K562 (cell line): Measurements from ENCODE around the gene PTK7. TPM values are rescaled to one million over a fixed set of nuclear protein-coding genes. Genes with fewer than 3 reads are reported as not detected.

ENCODE experiments used
- CREBBP ChIP-seq: IDR thresholded peaks from one replicate; pipeline ENCODE4 v1.6.1; 2012; ENCODE audit warnings: low read depth, mild to moderate bottlenecking, control low read depth, inconsistent platforms, low read length
- CREM ChIP-seq: IDR thresholded peaks from 2 replicates; pipeline ENCODE4 v1.6.1; 2014; ENCODE audit warnings: antibody characterized with exemption, low read depth
- ESRRA ChIP-seq: fragments of 450-650 bp; IDR thresholded peaks from 2 replicates; pipeline ENCODE4 v1.6.1; 2014; ENCODE audit warnings: low read depth, mild to moderate bottlenecking, moderate library complexity, borderline replicate concordance
- ETS1 ChIP-seq: conservative IDR thresholded peaks from 2 replicates; pipeline ENCODE4 v1.6.1; 2011; ENCODE audit warnings: low read depth, mild to moderate bottlenecking, low read length; ENCODE audit not compliant: control insufficient read depth
- FIP1L1 ChIP-seq: fragments of 200-400 bp; formaldehyde crosslinking; IDR thresholded peaks from 2 replicates; pipeline ENCODE4 v1.6.1; 2018; ENCODE audit warnings: mild to moderate bottlenecking, low read depth, low read length; ENCODE audit not compliant: poor library complexity, severe bottlenecking
- FUS ChIP-seq: fragments of 200-400 bp; formaldehyde crosslinking; optimal IDR thresholded peaks from 2 replicates; pipeline ENCODE3; 2017; ENCODE audit warnings: low read depth, low read length
- MIER1 ChIP-seq: fragments of 450-650 bp; IDR thresholded peaks from 2 replicates; pipeline ENCODE4 v1.6.1; 2016; ENCODE audit warnings: antibody characterized with exemption, mild to moderate bottlenecking, low read depth
- NBN ChIP-seq: fragments of 450-650 bp; IDR thresholded peaks from 2 replicates; pipeline ENCODE4 v1.6.1; 2016; ENCODE audit warnings: low read depth, mild to moderate bottlenecking
- POLR2H ChIP-seq: IDR thresholded peaks from 2 replicates; pipeline ENCODE4 v1.6.1; 2016; ENCODE audit warnings: missing genetic modification characterization, low read depth, mild to moderate bottlenecking, control low read depth, missing compliant biosample characterization, moderate library complexity
- PRPF4 ChIP-seq: fragments of 200-400 bp; formaldehyde crosslinking; IDR thresholded peaks from one replicate; pipeline ENCODE4 v1.6.1; 2017; ENCODE audit warnings: low read length, low read depth, mild to moderate bottlenecking; ENCODE audit not compliant: insufficient read depth, poor library complexity, severe bottlenecking
- RBM25 ChIP-seq: fragments of 200-400 bp; formaldehyde crosslinking; IDR thresholded peaks from 2 replicates; pipeline ENCODE4 v1.6.1; 2018; ENCODE audit warnings: low read length, low read depth, moderate library complexity; ENCODE audit not compliant: severe bottlenecking
- RCOR1 ChIP-seq, 2 experiments: IDR thresholded peaks; 2 replicates each; pipeline ENCODE4 v1.6.1; 2012; ENCODE audit warnings: low read depth in 2 of 2, low read length in 2 of 2, borderline replicate concordance in 1 of 2, improper control_type of control experiment in 1 of 2
- RFX1 ChIP-seq: fragments of 450-650 bp; IDR thresholded peaks from 2 replicates; pipeline ENCODE4 v1.6.1; 2016; ENCODE audit warnings: mild to moderate bottlenecking, moderate library complexity
- SIN3A ChIP-seq, 2 experiments: fragments of 150-350 bp in 1 of 2; IDR thresholded peaks; 2 replicates each; pipeline ENCODE4 v1.6.1; 2011 to 2016; ENCODE audit warnings: borderline replicate concordance in 2 of 2, low read depth in 2 of 2, low read length in 2 of 2, mild to moderate bottlenecking in 2 of 2, moderate library complexity in 2 of 2; ENCODE audit not compliant: control insufficient read depth in 1 of 2
- TARDBP ChIP-seq: fragments of 450-650 bp; IDR thresholded peaks from 2 replicates; pipeline ENCODE4 v1.6.1; 2016
- TBL1XR1 ChIP-seq, 2 experiments: IDR thresholded peaks; 2 replicates each; pipeline ENCODE4 v1.6.1; 2012; ENCODE audit warnings: improper control_type of control experiment in 2 of 2, low read length in 2 of 2, mild to moderate bottlenecking in 1 of 2
- TCFL5 ChIP-seq: fragments of 250-450 bp; sonication (Bioruptor Pico); conservative IDR thresholded peaks from 2 replicates; pipeline ENCODE4 v1.6.1; 2021; ENCODE audit warnings: mild to moderate bottlenecking, moderate library complexity, matching md5 sums
- ZNF165 ChIP-seq: fragments of 250-450 bp; sonication (Bioruptor Pico); IDR thresholded peaks from 2 replicates; pipeline ENCODE4 v1.4.0; 2020; ENCODE audit warnings: borderline replicate concordance
- ZNF174 ChIP-seq: fragments of 250-450 bp; sonication (Bioruptor Pico); IDR thresholded peaks from 2 replicates; pipeline ENCODE4 v1.4.0; 2020; ENCODE audit warnings: mild to moderate bottlenecking
- ZNF239 ChIP-seq: fragments of 250-450 bp; sonication (Bioruptor Pico); IDR thresholded peaks from 2 replicates; pipeline ENCODE4 v1.4.0; 2020; ENCODE audit warnings: mild to moderate bottlenecking
- polyA plus RNA-seq, 8 experiments: library from polyadenylated mRNA; depleted of rRNA in 4 of 8; stranded (reverse) in 5 of 8; unstranded in 3 of 8; fragments of >200 nt; fragmentation: Nextera tagmentation in 2 of 8; fragmentation: Illumina TruSeq in 1 of 8; extraction: Ambion mirVana in 2 of 8; extraction: Trizol in 1 of 8; gene quantifications; 2 replicates each; pipeline versions ENCODE4 v1.2.1 to v1.2.3, GENCODE V29; 2011 to 2014; ENCODE audit warnings: inconsistent platforms in 1 of 8, missing spikeins in 1 of 8
- total RNA-seq, 7 experiments: library from RNA; depleted of rRNA in 6 of 7; stranded (reverse); fragments of >200 nt in 6 of 7; fragmentation: Illumina TruSeq in 2 of 7; extraction: Trizol in 2 of 7; gene quantifications; 2 replicates each; pipeline versions ENCODE4 v1.2.1 to v1.2.3, GENCODE V29; 2011 to 2021; ENCODE audit warnings: low replicate concordance in 1 of 7
- TF ChIP-seq, protein P1 (sequence below): fragments of 450-650 bp; IDR thresholded peaks from 2 replicates; pipeline ENCODE4 v1.7.1; 2018; ENCODE audit warnings: mild to moderate bottlenecking, low read depth; ENCODE audit not compliant: partially characterized antibody
- TF ChIP-seq, protein P2 (sequence below): sonication (generic); formaldehyde crosslinking; IDR thresholded peaks from 2 replicates; pipeline ENCODE4 v1.8.1; 2023; ENCODE audit warnings: mild to moderate bottlenecking, missing genetic modification reagents

Gene PTK7
- total and polyA plus RNA-seq, 9 of the 15 experiments (the other 6 are each of a cell fraction or from before 2014, with no cell fraction given), result 0.20 to 6.8 (median 4.2) TPM

DNA sequence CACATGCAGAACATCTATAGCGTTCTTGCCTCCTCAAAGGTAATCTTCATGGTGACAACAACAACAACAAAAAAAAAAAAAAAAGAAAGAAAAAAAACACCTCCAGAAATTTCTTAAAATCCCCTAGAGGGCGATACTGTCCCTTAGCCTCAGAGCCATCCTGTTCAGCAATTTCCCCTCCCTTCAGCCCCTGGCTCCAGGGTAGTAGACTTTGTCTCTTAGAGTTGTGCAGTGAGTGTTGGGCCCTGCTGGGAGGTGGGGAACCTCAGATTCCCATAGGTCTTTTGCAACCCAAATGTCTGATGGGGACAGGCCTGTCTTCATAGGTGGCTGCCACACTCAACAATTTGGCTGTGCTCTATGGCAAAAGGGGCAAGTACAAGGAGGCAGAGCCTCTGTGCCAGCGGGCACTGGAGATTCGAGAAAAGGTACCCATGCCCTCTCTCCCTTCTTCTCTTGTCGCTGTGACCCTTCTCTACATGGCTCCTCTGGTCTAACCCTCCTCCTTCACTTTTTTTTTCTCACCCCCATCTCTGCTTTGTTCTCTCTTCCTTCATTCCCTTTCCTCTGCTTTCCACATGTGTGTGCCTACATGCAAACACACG lies 6.0 kb upstream of the PTK7 start (continued):
- TF ChIP-seq, protein P1, sequence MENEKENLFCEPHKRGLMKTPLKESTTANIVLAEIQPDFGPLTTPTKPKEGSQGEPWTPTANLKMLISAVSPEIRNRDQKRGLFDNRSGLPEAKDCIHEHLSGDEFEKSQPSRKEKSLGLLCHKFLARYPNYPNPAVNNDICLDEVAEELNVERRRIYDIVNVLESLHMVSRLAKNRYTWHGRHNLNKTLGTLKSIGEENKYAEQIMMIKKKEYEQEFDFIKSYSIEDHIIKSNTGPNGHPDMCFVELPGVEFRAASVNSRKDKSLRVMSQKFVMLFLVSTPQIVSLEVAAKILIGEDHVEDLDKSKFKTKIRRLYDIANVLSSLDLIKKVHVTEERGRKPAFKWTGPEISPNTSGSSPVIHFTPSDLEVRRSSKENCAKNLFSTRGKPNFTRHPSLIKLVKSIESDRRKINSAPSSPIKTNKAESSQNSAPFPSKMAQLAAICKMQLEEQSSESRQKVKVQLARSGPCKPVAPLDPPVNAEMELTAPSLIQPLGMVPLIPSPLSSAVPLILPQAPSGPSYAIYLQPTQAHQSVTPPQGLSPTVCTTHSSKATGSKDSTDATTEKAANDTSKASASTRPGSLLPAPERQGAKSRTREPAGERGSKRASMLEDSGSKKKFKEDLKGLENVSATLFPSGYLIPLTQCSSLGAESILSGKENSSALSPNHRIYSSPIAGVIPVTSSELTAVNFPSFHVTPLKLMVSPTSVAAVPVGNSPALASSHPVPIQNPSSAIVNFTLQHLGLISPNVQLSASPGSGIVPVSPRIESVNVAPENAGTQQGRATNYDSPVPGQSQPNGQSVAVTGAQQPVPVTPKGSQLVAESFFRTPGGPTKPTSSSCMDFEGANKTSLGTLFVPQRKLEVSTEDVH, result no peak
- no peak for TF ChIP-seq SIN3A (IDR thresholded peaks at IDR 0.05; ENCODE audit: borderline replicate concordance in 2 of 2, control insufficient read depth in 1 of 2, low read depth in 2 of 2, low read length in 2 of 2)
- TF ChIP-seq MIER1, result no peak
- no peak for TF ChIP-seq CREBBP
- TF ChIP-seq ETS1, result no peak
- no peak for TF ChIP-seq ZNF239 (CRISPR knock-in tag)
- peak in 1 of 2 experiments; percentile 40; a peak in 1 of 4 replicates for TF ChIP-seq TBL1XR1 (IDR thresholded peaks at IDR 0.05; ENCODE audit: low read length in 2 of 2)
- TF ChIP-seq PRPF4, result no peak
- TF ChIP-seq ZNF174 (CRISPR knock-in tag), result no peak
- no peak for TF ChIP-seq RBM25
- TF ChIP-seq FIP1L1, result no peak
- TF ChIP-seq, protein P2, sequence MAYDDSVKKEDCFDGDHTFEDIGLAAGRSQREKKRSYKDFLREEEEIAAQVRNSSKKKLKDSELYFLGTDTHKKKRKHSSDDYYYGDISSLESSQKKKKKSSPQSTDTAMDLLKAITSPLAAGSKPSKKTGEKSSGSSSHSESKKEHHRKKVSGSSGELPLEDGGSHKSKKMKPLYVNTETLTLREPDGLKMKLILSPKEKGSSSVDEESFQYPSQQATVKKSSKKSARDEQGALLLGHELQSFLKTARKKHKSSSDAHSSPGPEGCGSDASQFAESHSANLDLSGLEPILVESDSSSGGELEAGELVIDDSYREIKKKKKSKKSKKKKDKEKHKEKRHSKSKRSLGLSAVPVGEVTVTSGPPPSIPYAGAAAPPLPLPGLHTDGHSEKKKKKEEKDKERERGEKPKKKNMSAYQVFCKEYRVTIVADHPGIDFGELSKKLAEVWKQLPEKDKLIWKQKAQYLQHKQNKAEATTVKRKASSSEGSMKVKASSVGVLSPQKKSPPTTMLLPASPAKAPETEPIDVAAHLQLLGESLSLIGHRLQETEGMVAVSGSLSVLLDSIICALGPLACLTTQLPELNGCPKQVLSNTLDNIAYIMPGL (CRISPR knock-in tag), result no peak
- no peak for TF ChIP-seq TARDBP
- no peak for TF ChIP-seq RCOR1 (IDR thresholded peaks at IDR 0.05; ENCODE audit: borderline replicate concordance in 1 of 2, low read depth in 2 of 2, low read length in 2 of 2)
- TF ChIP-seq FUS, result no peak
- TF ChIP-seq ESRRA, result no peak
- TF ChIP-seq RFX1, result no peak
- 0 out of 2 replicates have a peak, but pooled peaks have one; percentile 36 for TF ChIP-seq NBN
- no peak for TF ChIP-seq POLR2H (tag)
- no peak for TF ChIP-seq ZNF165 (CRISPR knock-in tag)
- no peak for TF ChIP-seq TCFL5 (CRISPR knock-in tag)
- TF ChIP-seq CREM, result no peak
